Osteoblast (primary cell): Measurements from ENCODE around the gene DEFB124. TPM values are rescaled to one million over a fixed set of nuclear protein-coding genes. Genes with fewer than 3 reads are reported as not detected.
A peak's percentile ranks its signal among the peaks of the same experiment; 100 is the strongest.

ENCODE experiments used
- DNase-seq: peaks from one replicate; pipeline ENCODE4 v3.0.0; 2011; ENCODE audit warnings: low spot score, mixed read lengths; ENCODE audit not compliant: insufficient read length; ENCODE audit errors: missing footprints
- H2AFZ ChIP-seq: 2 replicates; pipeline ENCODE4 v1.6.0; 2011; ENCODE audit warnings: mild to moderate bottlenecking, low read length
- H3K27ac ChIP-seq: 2 replicates; pipeline ENCODE4 v1.5.1; 2011; ENCODE audit warnings: mild to moderate bottlenecking, low read depth, low read length, moderate library complexity
- H3K27me3 ChIP-seq: 2 replicates; pipeline ENCODE4 v1.6.0; 2012; ENCODE audit warnings: mild to moderate bottlenecking, control low read depth, inconsistent platforms, low read length, moderate library complexity; ENCODE audit not compliant: insufficient read depth
- H3K36me3 ChIP-seq: 2 replicates; pipeline ENCODE4 v1.5.1; 2011; ENCODE audit warnings: mild to moderate bottlenecking, low read length, control low read depth, moderate library complexity; ENCODE audit not compliant: insufficient read depth
- H3K4me1 ChIP-seq: 2 replicates; pipeline ENCODE4 v1.5.1; 2011; ENCODE audit warnings: mild to moderate bottlenecking, low read length, control low read depth, moderate library complexity; ENCODE audit not compliant: insufficient read depth
- H3K4me2 ChIP-seq: 2 replicates; pipeline ENCODE4 v1.6.0; 2011; ENCODE audit warnings: mild to moderate bottlenecking, low read length; ENCODE audit not compliant: insufficient read depth
- H3K4me3 ChIP-seq: fragments of 200-600 bp; sonication (generic); 3 replicates; pipeline ENCODE4 v1.5.1; 2012; ENCODE audit warnings: mild to moderate bottlenecking, low read length, inconsistent platforms; ENCODE audit not compliant: insufficient read depth
- H3K79me2 ChIP-seq: 2 replicates; pipeline ENCODE4 v1.6.0; 2012; ENCODE audit warnings: mild to moderate bottlenecking, low read length, control low read depth, inconsistent platforms; ENCODE audit not compliant: insufficient read depth
- H3K9me3 ChIP-seq: 2 replicates; pipeline ENCODE4 v1.5.1; 2011; ENCODE audit warnings: low read depth, low read length, control low read depth
- H4K20me1 ChIP-seq: 2 replicates; pipeline ENCODE4 v1.6.0; 2012; ENCODE audit warnings: mild to moderate bottlenecking, low read length, control low read depth; ENCODE audit not compliant: insufficient read depth
- total RNA-seq: library from RNA; depleted of rRNA; stranded (reverse); fragments of >200 nt; gene quantifications from 2 replicates; pipeline ENCODE4 v1.2.3, GENCODE V29; 2012
- TF ChIP-seq, protein P1 (sequence below): IDR thresholded peaks from 2 replicates; pipeline ENCODE4 v1.5.1; 2011; ENCODE audit warnings: mild to moderate bottlenecking, low read depth, low read length, moderate library complexity; ENCODE audit errors: extremely low read depth

The DEFB124 gene
- total RNA-seq, 1 donor: not detected

DNA sequence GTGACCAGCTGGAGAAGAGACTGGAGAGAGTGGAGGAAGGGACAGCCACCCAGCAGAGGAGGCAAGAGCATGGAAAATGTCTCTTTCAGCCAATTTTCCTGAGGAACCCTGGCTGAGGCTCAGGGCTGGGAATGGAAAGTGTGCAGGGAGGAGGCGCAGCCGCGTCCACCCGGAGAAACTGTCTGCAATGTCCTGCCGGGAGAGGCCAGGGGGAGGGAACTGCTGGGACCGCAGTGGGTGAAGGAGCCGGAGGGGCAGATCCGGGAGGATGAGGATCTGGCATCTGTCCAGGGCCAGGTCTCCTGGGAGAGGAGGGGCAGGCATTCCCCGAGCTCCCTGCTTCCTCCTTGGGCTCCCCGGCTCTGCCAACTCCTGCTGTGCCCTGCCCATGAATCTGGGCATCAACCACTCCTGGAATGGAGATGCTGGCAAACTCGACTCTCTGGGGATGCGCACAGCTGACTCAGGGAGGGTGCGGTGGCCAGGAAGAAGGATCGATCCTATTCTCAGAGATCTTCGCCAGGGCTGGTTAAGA, 21.9 kb upstream of the DEFB124 start:
- H4K20me1 ChIP-seq: no peaks in the 10 kb centered on the region
- DNase-seq: no peak
- no peaks in the 10 kb centered on the region for H3K79me2 ChIP-seq
- H3K36me3 ChIP-seq: no peaks in the 10 kb centered on the region
- peak overlapping the region; percentile 81 for H3K4me2 ChIP-seq
- peak overlapping the region; percentile 89 for H2AFZ ChIP-seq
- peak overlapping the region; percentile 57 for H3K4me3 ChIP-seq
- H3K27ac ChIP-seq: peak overlapping the region; percentile 56
- peaks cover 23% of the 10 kb centered on the region for H3K4me1 ChIP-seq
- TF ChIP-seq, protein P1, sequence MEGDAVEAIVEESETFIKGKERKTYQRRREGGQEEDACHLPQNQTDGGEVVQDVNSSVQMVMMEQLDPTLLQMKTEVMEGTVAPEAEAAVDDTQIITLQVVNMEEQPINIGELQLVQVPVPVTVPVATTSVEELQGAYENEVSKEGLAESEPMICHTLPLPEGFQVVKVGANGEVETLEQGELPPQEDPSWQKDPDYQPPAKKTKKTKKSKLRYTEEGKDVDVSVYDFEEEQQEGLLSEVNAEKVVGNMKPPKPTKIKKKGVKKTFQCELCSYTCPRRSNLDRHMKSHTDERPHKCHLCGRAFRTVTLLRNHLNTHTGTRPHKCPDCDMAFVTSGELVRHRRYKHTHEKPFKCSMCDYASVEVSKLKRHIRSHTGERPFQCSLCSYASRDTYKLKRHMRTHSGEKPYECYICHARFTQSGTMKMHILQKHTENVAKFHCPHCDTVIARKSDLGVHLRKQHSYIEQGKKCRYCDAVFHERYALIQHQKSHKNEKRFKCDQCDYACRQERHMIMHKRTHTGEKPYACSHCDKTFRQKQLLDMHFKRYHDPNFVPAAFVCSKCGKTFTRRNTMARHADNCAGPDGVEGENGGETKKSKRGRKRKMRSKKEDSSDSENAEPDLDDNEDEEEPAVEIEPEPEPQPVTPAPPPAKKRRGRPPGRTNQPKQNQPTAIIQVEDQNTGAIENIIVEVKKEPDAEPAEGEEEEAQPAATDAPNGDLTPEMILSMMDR: no peak
- no peaks in the 10 kb centered on the region for H3K9me3 ChIP-seq
- no peaks in the 10 kb centered on the region for H3K27me3 ChIP-seq

DNA sequence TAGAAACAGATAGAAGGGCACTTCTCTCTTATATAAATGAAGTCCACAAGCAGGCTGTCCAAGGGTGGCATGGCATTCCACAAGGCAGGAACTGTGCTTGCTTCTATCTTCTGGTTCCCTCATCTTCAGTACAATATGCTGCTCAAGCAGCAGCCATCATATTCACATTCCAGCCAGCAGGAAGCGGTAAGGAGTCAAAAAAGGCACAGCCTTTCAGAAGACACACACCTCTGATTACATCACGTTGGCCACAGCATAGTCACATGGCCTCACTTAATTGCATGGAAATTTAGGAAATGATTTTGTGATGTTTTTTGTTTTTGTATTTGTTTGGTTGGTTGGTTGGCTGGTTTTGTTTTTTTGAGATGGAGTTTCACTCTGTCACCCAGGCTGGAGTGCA, 19.2 kb upstream of the DEFB124 start:
- no peaks in the 10 kb centered on the region for H3K9me3 ChIP-seq
- no peak overlapping the region for H2AFZ ChIP-seq
- no peaks in the 10 kb centered on the region for H3K27me3 ChIP-seq
- no peak overlapping the region for H3K4me2 ChIP-seq
- no peaks in the 10 kb centered on the region for H4K20me1 ChIP-seq
- H3K36me3 ChIP-seq: no peaks in the 10 kb centered on the region
- H3K27ac ChIP-seq: no peak overlapping the region
- DNase-seq: no peak
- peaks cover 23% of the 10 kb centered on the region for H3K4me1 ChIP-seq
- TF ChIP-seq, protein P1: peak; percentile 61
- no peaks in the 10 kb centered on the region for H3K79me2 ChIP-seq
- H3K4me3 ChIP-seq: no peak overlapping the region

DNA sequence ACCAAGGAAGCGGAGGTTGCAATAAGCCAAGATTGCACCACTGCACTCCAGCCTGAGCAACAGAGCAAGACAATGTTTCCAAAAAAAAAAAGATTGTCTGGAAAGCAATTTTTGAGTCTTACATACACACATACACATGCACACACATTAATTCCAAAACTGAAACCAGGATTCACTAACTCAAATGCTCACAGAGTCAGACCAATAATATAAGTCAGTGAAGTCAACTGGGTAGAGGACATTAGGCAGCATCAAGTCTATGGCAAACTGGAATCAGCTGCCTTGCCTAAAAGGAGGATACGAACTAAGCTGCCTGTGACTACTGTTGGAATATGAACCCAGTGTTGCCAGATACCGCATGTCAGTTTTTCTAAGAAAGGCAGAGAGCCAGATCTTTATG, 15.8 kb upstream of the DEFB124 start:
- Histone ChIP-seq H3K4me3 (no peak overlapping the region), H3K4me2 (no peak overlapping the region), H3K36me3 (no peaks in the 10 kb centered on the region), H4K20me1 (no peaks in the 10 kb centered on the region), H3K4me1 (peaks cover 5% of the 10 kb centered on the region), H3K9me3 (no peaks in the 10 kb centered on the region), H2AFZ (no peak overlapping the region), H3K79me2 (no peaks in the 10 kb centered on the region), H3K27ac (no peak overlapping the region), H3K27me3 (no peaks in the 10 kb centered on the region)
- DNase-seq: no peak
- TF ChIP-seq, protein P1: no peak

DNA sequence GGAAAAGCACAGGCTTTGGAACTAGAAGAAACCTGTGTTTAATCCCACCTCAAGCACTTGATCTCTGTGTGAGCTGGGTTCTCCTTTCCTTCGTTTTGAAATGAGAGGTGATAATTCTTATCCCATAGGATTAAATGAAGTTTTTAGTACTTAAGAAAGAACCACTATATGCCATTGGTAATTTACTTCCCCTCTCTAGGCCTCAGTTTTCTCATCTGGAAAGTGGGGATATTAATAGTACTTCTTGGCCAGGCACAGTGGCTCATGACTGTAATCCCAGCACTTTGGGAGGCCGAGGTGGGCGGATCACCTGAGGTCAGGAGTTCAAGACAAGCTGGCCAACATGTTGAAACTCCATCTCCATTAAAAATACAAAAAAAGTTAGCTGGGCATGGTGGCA, 14.2 kb upstream of the DEFB124 start:
- Histone ChIP-seq H3K4me2 (no peak overlapping the region), H3K79me2 (no peaks in the 10 kb centered on the region), H3K9me3 (no peaks in the 10 kb centered on the region)

More for the DNA sequence above, 14.2 kb upstream of the DEFB124 start:
- Histone ChIP-seq H3K36me3 (no peaks in the 10 kb centered on the region), H4K20me1 (no peaks in the 10 kb centered on the region), H3K4me1 (peaks cover 8% of the 10 kb centered on the region), H2AFZ (no peak overlapping the region), H3K27ac (no peak overlapping the region), H3K27me3 (no peaks in the 10 kb centered on the region), H3K4me3 (no peak overlapping the region)
- TF ChIP-seq, protein P1: no peak
- DNase-seq: no peak
